CD4-positive, CD25-positive, alpha-beta regulatory T cell (primary cell): ENCODE data around the gene DCLK2. TPM values are rescaled to one million over a fixed set of nuclear protein-coding genes. Genes with fewer than 3 reads are reported as not detected.

Source experiments
- ATAC-seq, 2 donors: fragments of 150-1000 bp; cut with Tn5 transposase; one replicate each; pipeline ENCODE4 v1.10.0; 2021; ENCODE audit warnings: low read depth in 2 of 2, moderate number of reproducible peaks in 2 of 2, moderate library complexity in 1 of 2
- DNase-seq, 3 donors: peaks; one replicate each; pipeline versions ENCODE4 v3.0.0 to v3.0.0-alpha.2; 2012 to 2022; ENCODE audit warnings: mixed read lengths in 1 of 3
- H3K27ac ChIP-seq: one replicate; pipeline ENCODE4 v1.7.0; 2013; ENCODE audit warnings: mild to moderate bottlenecking, low read length; ENCODE audit not compliant: insufficient read depth, poor library complexity, severe bottlenecking
- H3K27me3 ChIP-seq: one replicate; pipeline ENCODE4 v1.7.0; 2013; ENCODE audit warnings: low read length; ENCODE audit not compliant: control insufficient read depth, insufficient read depth
- H3K36me3 ChIP-seq: one replicate; pipeline ENCODE4 v1.7.0; 2013; ENCODE audit warnings: mild to moderate bottlenecking, low read length, moderate library complexity; ENCODE audit not compliant: control insufficient read depth, insufficient read depth
- H3K4me1 ChIP-seq: 2 replicates; pipeline ENCODE4 v1.7.0; 2013; ENCODE audit warnings: mild to moderate bottlenecking, low read length; ENCODE audit not compliant: insufficient read depth, control insufficient read depth, poor library complexity, severe bottlenecking
- H3K4me3 ChIP-seq: one replicate; pipeline ENCODE4 v1.7.0; 2013; ENCODE audit warnings: low read depth, mild to moderate bottlenecking, low read length, moderate library complexity
- H3K9me3 ChIP-seq, 2 experiments: 1 replicate in 1 of 2; 2 replicates in 1 of 2; pipeline ENCODE4 v1.7.0; 2013; ENCODE audit warnings: low read length in 2 of 2, mild to moderate bottlenecking in 1 of 2, moderate library complexity in 1 of 2; ENCODE audit not compliant: control insufficient read depth in 2 of 2
- H3K27ac Mint-ChIP-seq, 3 donors: one replicate each; pipeline ENCODE4 v1.8.0; 2020 to 2022; ENCODE audit warnings: mild to moderate bottlenecking in 3 of 3, mixed read lengths in 3 of 3, moderate library complexity in 2 of 3
- H3K27me3 Mint-ChIP-seq: one replicate; pipeline ENCODE4 v1.8.0; 2022; ENCODE audit warnings: mild to moderate bottlenecking, mixed read lengths
- H3K36me3 Mint-ChIP-seq: one replicate; pipeline ENCODE4 v1.8.0; 2020; ENCODE audit warnings: mixed read lengths
- H3K4me1 Mint-ChIP-seq, 4 donors: one replicate each; pipeline ENCODE4 v1.8.0; 2020 to 2022; ENCODE audit warnings: mixed read lengths in 4 of 4, mild to moderate bottlenecking in 1 of 4
- H3K4me3 Mint-ChIP-seq, 4 donors: one replicate each; pipeline ENCODE4 v1.8.0; 2020 to 2022; ENCODE audit warnings: mild to moderate bottlenecking in 4 of 4, mixed read lengths in 4 of 4, moderate library complexity in 3 of 4
- H3K9me3 Mint-ChIP-seq, 7 donors: one replicate each; pipeline ENCODE4 v1.8.0; 2020 to 2022; ENCODE audit warnings: mixed read lengths in 7 of 7, mild to moderate bottlenecking in 3 of 7, moderate library complexity in 2 of 7
- polyA plus RNA-seq, 4 donors: library from polyadenylated mRNA; unstranded; fragments of 300-500 nt; fragmentation: Illumina TruSeq; gene quantifications; one replicate each; pipeline ENCODE4 v1.2.3, GENCODE V29; 2021
- total RNA-seq: library from RNA; stranded (reverse); gene quantifications from one replicate; pipeline ENCODE4 v1.2.3, GENCODE V29; 2022

The DCLK2 gene
- total and polyA plus RNA-seq, 5 donors from 2014 or later: 0.12 TPM; not detected in 4

- no peaks in the 10 kb centered on the region for H3K4me1 ChIP-seq
- no peak overlapping the region for H3K27ac Mint-ChIP-seq
- no peaks in the 10 kb centered on the region for H3K36me3 ChIP-seq
- no peak overlapping the region for H3K4me3 ChIP-seq
- DNase-seq (no peak), ATAC-seq (no peak)
- H3K9me3 Mint-ChIP-seq: peaks cover 0 to 11% (median 2%) of the 10 kb centered on the region in 7 donors
- no peaks in the 10 kb centered on the region for H3K9me3 ChIP-seq
- no peaks in the 10 kb centered on the region for H3K36me3 Mint-ChIP-seq
- no peak overlapping the region for H3K4me3 Mint-ChIP-seq
- peaks cover 4% of the 10 kb centered on the region for H3K27me3 Mint-ChIP-seq
- no peak overlapping the region for H3K27ac ChIP-seq
- H3K4me1 Mint-ChIP-seq: no peaks in the 10 kb centered on the region
- H3K27me3 ChIP-seq: no peaks in the 10 kb centered on the region
Observed at GRCh38 chr4:150119492-150119891, 41.2 kb downstream of the DCLK2 start.

GRCh38 chr4:150123087-150123486, 44.8 kb downstream of the DCLK2 start:
- Histone ChIP-seq H3K9me3 (no peaks in the 10 kb centered on the region), H3K4me3 (no peak overlapping the region), H3K4me1 (no peaks in the 10 kb centered on the region), H3K27ac (no peak overlapping the region), H3K36me3 (no peaks in the 10 kb centered on the region), H3K27me3 (no peaks in the 10 kb centered on the region)
- H3K4me3 Mint-ChIP-seq: no peak overlapping the region
- H3K27ac Mint-ChIP-seq: no peak overlapping the region
- peaks cover 0 to 3% (median 0%) of the 10 kb centered on the region in 7 donors for H3K9me3 Mint-ChIP-seq
- H3K27me3 Mint-ChIP-seq: no peaks in the 10 kb centered on the region
- ATAC-seq (no peak), DNase-seq (no peak)
- no peaks in the 10 kb centered on the region for H3K4me1 Mint-ChIP-seq
- no peaks in the 10 kb centered on the region for H3K36me3 Mint-ChIP-seq

GRCh38 chr4:150123796-150124677, 45.8 kb downstream of the DCLK2 start:
- DNase-seq: no peak
- Mint-ChIP-seq H3K4me3 (no peak overlapping the region), H3K27me3 (no peaks in the 10 kb centered on the region), H3K27ac (no peak overlapping the region), H3K9me3 (peaks cover 0 to 3% (median 0%) of the 10 kb centered on the region in 7 donors), H3K36me3 (no peaks in the 10 kb centered on the region), H3K4me1 (no peaks in the 10 kb centered on the region)
- no peak for ATAC-seq
- Histone ChIP-seq H3K36me3 (no peaks in the 10 kb centered on the region), H3K4me3 (no peak overlapping the region), H3K27ac (no peak overlapping the region), H3K9me3 (no peaks in the 10 kb centered on the region), H3K27me3 (no peaks in the 10 kb centered on the region), H3K4me1 (no peaks in the 10 kb centered on the region)

- no peak overlapping the region for H3K4me3 ChIP-seq
- no peaks in the 10 kb centered on the region for H3K36me3 ChIP-seq
- H3K9me3 Mint-ChIP-seq: peaks cover 0 to 3% (median 0%) of the 10 kb centered on the region in 7 donors
- no peaks in the 10 kb centered on the region for H3K36me3 Mint-ChIP-seq
- H3K4me1 Mint-ChIP-seq: no peaks in the 10 kb centered on the region
- H3K27ac Mint-ChIP-seq: no peak overlapping the region
- H3K4me1 ChIP-seq: no peaks in the 10 kb centered on the region
- H3K27me3 Mint-ChIP-seq: no peaks in the 10 kb centered on the region
- H3K27me3 ChIP-seq: no peaks in the 10 kb centered on the region
- H3K4me3 Mint-ChIP-seq: no peak overlapping the region
- no peak overlapping the region for H3K27ac ChIP-seq
- no peak for DNase-seq
- no peak for ATAC-seq
- no peaks in the 10 kb centered on the region for H3K9me3 ChIP-seq
Observed at GRCh38 chr4:150126201-150126863, 48.1 kb downstream of the DCLK2 start.

GRCh38 chr4:150126864-150127203, 48.6 kb downstream of the DCLK2 start:
- Mint-ChIP-seq H3K9me3 (peaks cover 0 to 3% (median 0%) of the 10 kb centered on the region in 7 donors), H3K27ac (no peak overlapping the region), H3K36me3 (no peaks in the 10 kb centered on the region), H3K27me3 (no peaks in the 10 kb centered on the region), H3K4me3 (no peak overlapping the region), H3K4me1 (no peaks in the 10 kb centered on the region)
- H3K27me3 ChIP-seq: no peaks in the 10 kb centered on the region
- no peaks in the 10 kb centered on the region for H3K4me1 ChIP-seq
- no peaks in the 10 kb centered on the region for H3K9me3 ChIP-seq
- ATAC-seq: no peak
- H3K36me3 ChIP-seq: no peaks in the 10 kb centered on the region
- H3K27ac ChIP-seq: no peak overlapping the region
- H3K4me3 ChIP-seq: no peak overlapping the region
- DNase-seq: no peak

- H3K9me3 Mint-ChIP-seq: peaks cover 0 to 2% (median 0%) of the 10 kb centered on the region in 7 donors
- no peaks in the 10 kb centered on the region for H3K9me3 ChIP-seq
- H3K4me3 ChIP-seq: no peak overlapping the region
- no peak overlapping the region for H3K27ac Mint-ChIP-seq
- DNase-seq (no peak), ATAC-seq (no peak)
- H3K4me1 Mint-ChIP-seq: no peaks in the 10 kb centered on the region
- no peak overlapping the region for H3K4me3 Mint-ChIP-seq
- H3K36me3 Mint-ChIP-seq: no peaks in the 10 kb centered on the region
- H3K27me3 ChIP-seq: peaks cover 3% of the 10 kb centered on the region
- H3K4me1 ChIP-seq: no peaks in the 10 kb centered on the region
- H3K27ac ChIP-seq: no peak overlapping the region
- H3K36me3 ChIP-seq: no peaks in the 10 kb centered on the region
- no peaks in the 10 kb centered on the region for H3K27me3 Mint-ChIP-seq
Observed at GRCh38 chr4:150127757-150128156, 49.5 kb downstream of the DCLK2 start.

- H3K36me3 ChIP-seq: no peaks in the 10 kb centered on the region
- Mint-ChIP-seq H3K27ac (no peak overlapping the region), H3K9me3 (peaks cover 0 to 2% (median 0%) of the 10 kb centered on the region in 7 donors), H3K27me3 (no peaks in the 10 kb centered on the region), H3K4me1 (peaks cover 0 to 3% (median 0%) of the 10 kb centered on the region in 4 donors), H3K36me3 (no peaks in the 10 kb centered on the region), H3K4me3 (no peak overlapping the region)
- ATAC-seq (no peak), DNase-seq (no peak)
- no peaks in the 10 kb centered on the region for H3K4me1 ChIP-seq
- no peaks in the 10 kb centered on the region for H3K9me3 ChIP-seq
- peaks cover 4% of the 10 kb centered on the region for H3K27me3 ChIP-seq
- no peak overlapping the region for H3K27ac ChIP-seq
- no peak overlapping the region for H3K4me3 ChIP-seq
Observed at GRCh38 chr4:150130933-150131332, 52.7 kb downstream of the DCLK2 start.
